HG02870 (cell line): ENCODE data around the gene UST.

ENCODE experiments used
- ATAC-seq: cut with Tn5 transposase; IDR thresholded peaks from one replicate; pipeline ENCODE4 v1.9.1; 2021; ENCODE audit warnings: mild to moderate bottlenecking, moderate library complexity; ENCODE audit not compliant: unreplicated experiment

UST gene, protein sequence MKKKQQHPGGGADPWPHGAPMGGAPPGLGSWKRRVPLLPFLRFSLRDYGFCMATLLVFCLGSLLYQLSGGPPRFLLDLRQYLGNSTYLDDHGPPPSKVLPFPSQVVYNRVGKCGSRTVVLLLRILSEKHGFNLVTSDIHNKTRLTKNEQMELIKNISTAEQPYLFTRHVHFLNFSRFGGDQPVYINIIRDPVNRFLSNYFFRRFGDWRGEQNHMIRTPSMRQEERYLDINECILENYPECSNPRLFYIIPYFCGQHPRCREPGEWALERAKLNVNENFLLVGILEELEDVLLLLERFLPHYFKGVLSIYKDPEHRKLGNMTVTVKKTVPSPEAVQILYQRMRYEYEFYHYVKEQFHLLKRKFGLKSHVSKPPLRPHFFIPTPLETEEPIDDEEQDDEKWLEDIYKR

DNA sequence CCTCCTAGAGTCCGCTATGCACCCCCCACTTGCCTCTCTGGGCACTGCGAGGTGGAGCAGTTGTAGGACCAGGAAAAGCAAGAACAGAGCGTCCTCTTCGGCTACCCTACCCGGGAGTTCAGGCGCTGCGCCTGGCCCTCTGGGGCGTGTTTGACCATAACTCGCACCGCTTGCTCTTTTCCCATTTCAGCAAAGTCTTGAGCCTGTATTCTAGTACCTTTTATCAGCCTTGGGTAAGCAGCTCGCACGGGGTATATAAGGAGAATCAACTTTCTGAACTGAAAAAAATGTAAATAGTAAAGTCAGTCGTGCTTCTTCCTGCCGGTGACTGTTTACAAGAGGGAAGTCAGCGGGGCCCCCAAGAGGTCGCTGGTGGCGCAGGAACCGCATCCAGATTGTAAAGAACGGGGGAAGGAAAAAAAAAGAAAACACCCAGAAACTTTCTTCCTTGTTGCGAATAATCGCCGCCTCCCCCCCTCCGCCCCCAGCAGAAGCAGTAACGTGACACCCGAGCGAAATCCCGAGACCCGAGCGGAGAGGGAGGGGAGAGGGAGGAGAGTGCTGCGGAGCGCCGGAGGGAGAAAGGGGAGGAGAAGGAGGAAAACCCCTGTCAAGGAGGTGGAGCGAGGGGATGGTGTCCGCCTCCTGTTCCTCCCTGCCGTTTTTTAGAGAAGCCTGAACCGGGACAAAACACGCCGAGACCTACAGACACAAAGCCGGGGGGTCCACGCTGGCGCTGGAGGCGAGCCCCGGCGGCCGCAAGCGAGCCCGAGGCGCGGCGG is at the start of gene UST:
TSS of gene UST (plus strand) at position 668 of the 782 bp plus-strand sequence. CDS start 401 bp downstream, outside the sequence.
- ATAC-seq, result peak; percentile 39

DNA sequence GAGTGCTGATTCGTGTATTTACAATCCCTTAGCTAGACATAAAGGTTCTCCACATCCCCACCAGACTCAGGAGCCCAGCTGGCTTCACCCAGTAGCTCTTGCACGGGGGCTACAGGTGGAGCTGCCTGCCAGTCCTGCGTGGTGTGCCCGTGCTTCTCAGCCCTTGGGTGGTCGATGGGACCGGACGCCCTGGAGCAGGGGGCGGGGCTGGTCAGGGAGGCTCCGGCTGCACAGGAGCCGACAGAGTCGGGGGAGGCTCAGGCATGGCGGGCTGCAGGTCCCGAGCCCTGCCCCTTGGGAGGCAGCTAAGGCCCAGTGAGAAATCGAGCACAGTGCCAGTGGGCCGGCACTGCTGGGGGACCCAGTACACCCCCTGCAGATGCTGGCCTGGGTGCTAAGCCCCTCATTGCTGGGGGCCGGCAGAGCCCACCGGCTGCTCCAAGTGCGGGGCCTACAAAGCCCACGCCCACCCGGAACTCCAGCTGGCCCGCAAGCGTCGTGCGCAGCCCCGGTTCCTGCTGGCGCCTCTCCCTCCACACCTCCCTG is 48.9 kb upstream of the UST start:
- ATAC-seq, result no peak

DNA sequence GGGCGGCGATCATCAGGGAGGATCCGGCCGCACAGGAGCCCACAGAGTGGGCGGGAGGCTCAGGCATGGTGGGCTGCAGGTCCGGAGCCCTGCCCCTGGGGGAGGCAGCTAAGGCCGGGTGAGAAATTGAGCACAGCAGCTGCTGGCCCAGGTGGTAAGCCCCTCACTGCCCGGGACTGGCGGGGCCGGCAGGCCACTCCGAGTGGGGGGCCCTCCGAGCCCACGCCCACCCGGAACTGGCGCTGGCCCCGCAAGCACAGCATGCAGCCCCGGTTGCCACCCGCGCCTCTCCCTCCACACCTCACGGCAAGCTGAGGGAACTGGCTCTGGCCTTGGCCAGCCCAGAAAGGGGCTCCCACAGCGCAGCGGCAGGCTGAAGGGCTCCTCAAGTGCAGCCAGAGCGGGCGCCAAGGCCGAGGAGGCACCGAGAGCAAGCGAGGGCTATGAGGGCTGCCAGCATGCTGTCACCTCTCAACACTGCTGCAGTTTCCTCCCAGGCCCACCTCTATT is 48.1 kb upstream of the UST start:
- no peak for ATAC-seq

DNA sequence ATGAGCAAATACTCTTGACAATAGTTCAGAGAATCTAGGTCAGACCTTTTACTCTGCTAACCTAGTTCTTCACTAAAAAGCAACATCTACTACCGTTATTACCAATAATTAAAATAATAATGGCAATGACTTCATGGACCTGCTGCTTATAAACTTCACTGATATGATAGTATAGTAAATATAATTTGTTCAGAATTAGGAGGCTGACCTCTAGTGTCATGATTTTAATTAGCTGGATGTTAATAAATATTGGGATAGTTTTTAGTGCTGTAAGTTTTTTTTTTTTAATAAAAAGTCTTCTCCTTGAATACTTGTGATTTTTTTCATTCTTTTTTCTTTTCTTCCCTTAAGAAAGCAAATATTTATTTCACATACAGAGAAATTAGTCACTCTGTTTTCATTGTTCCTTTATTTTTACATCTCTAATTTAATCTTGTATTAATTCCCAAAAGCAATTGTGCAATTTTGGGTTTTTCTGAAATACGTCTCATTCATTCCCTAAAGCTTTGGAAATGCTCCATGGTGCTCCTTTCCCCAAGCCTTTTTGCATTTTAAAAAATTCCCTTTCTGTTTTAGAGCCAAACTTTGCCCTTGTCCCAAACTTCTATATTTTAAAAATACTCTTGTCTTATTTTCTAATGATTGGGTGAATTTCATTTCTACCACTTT is 46.6 kb upstream of the UST start:
- ATAC-seq, result no peak

DNA sequence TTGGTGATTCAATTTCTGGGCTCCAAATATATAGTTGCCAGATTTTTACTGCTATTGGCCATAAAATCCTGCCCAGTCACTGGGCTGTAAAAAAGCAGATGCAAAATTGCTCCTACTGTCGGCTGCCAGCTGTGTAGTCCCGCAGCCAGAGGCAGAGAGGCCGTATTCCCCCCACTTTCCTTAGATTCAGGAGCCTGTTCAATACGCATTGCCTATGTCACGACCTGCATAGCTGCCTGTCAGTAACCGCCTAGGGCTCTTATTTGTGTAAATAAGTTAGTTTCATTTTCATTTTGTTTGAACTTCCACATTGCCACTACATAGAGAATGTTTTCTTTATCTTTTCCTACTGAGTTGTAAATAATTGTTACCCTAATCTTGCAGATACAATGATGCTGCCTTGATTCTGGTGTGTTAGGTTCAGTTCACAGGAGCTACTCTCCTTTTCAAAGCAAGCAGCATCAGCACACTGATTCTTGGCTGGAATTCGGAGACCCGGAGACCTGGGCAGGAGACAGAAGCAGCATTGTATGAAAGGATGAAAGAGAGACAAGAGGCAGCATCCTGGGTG is 46.0 kb upstream of the UST start:
- no peak for ATAC-seq

DNA sequence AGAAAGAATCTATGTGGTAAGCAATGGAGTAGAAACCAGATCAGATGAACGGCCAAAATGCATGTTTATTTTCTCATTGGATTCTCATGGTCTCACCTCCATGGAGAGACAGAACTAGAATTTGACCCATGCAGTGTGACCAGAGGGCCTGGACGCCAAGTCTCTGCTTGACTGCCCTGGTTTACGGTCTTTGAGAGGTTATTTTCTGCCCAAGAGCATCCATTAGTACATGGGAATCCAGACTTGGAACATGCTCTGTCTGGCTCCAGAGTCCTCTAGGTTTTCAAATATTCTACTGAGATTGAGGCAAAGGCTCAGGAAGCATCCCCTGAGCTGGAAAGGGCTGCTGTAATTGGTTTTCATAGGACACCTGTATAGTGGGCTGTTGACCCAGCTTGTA is 45.5 kb upstream of the UST start:
- no peak for ATAC-seq

DNA sequence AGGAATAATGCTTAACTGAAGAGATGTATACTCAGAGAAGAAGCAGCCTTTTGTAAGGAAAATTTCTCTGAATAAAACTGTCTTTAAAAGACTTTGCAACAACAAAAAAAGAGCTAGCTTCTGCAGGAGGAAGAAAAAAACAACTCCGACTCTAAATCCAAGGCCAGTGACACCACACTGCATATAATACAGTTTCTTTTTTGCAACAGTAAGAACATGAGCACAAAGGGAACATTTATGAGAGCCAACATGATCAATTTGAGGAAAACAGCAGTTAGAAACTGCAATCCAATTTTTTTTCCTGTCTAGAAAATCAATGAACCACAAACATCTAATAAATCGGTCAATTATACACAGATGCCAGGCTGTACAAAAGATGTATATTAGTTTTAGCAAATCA is 42.9 kb upstream of the UST start:
- ATAC-seq, result no peak

DNA sequence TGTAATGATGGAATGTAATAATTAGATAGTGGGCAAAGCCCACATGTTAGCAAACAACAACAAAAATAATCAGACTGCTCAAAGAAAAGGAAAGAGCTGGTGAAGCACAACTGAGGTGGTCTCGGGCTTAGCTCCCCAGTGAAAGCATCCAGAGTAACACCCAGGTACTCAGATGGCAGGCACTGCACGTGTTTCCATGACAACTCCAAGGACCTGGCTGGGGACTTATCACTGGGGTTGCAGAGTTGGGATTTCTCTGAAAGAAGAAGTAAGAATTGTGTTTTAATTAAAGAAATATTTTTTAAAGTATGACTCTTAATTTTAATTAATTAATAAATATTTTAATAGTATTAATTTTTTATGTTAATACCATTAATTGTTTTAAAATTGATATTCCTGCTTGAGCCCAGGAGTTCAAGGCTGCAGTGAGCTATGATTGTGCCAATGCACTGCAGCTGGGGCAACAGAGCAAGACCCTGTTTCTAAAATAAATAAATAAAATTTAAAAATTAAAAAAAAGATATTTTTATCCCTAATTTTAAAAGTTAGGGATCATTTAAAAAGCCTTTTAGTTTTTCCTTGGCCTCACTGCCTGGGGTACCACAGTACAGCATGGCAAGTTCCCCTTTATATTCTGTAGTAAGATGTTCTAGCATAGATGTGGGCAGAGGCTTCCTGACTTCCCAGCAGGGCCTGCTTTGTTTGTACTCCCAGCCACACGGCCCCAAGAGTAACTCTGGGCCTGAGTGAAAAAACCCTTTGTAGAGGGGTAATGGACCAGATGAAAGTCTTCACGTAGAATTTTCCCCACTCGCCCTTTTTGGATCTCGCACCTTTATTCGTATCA is 42.2 kb upstream of the UST start:
- ATAC-seq, result no peak

DNA sequence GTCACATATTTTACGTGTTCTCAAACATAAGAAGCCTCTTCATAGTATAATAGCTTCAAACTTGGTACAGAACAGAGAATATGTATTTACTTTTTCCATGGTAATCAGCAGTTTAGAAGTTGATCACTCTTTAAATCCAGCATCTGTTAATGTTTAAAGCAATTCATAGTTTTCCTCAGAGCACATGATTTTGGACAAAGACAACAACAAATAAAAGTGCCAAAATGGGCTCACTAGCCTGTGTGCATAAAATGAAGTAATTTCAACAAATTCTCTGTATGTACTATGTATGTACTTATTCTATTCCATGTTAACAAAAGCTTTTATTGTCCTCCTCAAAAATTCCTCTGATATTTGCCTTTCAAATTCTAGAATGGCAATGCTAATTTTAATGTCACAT is 38.1 kb upstream of the UST start:
- no peak for ATAC-seq

DNA sequence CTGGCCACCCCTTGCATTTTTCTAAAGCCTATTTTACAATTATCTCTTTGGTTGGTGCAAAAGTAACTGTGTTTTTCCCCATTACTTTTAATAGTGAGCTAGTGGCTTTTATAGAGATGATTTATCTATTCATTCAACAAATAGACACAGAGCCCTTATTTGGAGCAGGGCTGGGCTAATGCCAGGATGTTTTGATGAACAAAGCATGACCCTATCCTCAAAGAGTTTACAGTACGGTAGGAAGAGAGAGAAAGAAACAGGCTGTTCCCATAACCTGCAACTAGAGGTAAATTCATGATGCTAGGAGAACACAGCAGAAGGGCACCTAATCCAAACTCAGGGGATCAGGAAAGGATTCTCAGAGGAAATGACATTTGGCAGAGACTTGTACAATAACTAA is 37.3 kb upstream of the UST start:
- no peak for ATAC-seq

DNA sequence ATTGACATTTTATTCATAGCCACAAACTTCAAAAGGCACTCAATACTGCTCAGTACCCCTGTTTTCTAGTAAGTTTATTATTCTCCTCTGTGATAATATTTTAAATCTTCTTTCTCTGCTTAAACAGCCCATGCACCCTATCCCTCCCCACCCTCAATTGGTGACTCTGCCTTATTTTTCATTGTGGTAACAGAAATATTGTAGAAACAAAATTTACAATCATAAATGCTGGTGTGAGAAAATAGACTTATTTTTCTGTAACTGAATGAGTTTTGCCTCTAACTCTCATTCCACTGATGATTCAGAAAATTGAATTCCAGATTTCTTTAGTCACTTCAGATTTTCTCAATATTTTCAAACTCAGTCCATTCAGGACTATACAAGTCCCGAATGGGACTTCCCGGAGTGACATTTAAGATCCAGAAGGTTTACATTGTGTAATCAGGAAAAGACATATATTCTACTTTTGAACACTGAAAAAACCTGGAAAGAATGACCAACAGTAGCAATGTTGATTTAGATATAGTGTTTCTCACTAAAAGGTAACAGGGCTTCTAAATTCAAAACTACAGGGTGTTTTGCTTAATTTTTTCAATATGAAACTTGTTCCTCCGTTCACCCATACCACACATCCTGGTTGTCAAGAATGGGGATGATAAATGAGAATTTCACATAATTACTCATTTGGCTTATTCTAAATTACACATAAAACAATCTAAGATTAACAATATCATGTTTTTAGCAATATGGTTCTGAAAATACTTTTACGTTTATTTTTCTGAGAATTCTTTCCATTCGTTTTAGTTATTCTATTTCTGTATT is 34.8 kb upstream of the UST start:
- no peak for ATAC-seq

DNA sequence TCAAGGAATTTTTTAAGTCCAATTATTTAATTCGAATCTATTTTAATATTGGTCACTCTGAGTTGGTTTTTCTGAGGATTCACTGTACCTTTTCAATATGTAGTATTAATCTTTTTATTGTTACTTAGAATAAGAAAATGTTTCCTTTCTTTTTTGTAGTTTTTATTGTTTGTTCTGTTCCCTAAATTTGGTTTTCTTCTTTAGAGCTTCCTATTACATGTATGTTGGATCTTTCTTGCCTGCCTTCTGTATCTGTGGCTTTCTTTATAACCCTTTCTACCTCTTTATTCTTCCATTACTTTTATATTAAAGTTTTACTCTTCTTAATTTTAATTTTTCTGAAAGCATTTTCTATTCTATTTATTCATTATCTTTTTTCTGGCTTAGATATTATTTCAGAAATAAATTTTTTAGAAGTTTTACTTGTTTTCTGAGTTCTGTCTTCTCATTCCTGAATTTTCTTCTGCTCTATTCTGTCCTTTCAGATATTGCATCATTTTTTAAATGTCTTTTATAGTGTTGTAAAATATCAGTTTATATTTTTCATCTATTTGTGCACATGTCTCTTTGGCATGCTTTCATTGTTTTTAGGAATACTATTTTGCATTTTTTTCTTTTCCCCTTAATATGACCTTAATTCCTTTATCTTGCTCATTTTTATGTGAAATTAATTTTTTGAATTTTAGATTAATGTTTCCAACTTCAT is 33.6 kb upstream of the UST start:
- ATAC-seq, result no peak

DNA sequence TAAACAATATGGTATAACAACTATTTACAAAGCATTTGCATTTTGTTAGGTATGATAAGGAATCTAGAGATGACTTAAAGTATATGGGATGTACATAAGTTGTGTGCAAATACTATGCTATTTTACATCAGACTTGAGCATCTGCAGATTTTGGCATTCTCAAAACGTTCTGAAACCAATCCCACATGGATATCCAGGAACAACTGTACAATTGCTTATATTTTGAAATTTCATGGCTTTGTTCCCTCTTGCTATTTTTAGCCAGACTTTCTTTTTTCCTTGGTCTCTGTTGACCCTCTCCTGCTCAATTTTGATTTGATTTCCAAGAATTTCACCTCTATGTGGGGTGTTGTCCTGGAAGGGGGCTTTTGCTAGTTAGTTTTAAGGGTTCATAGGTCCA is 32.9 kb upstream of the UST start:
- ATAC-seq, result no peak

DNA sequence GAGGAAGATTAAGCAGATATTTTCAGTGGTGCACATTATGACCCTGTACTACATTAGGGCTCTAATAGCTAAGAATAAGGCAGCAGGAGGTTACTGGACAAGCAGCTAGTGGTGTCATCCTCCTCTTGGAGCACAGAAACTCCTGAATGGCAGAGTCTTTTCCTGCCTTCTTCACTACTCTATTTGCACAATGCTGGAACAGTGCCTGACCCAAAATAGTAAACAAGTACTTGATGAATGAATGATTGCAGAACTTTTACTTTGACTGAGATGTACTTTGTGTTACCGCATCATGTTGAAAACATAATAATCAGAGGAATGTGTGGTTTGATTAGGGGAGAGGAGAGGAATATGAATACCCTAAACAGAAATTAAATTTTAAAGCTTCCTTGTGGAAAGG is 30.0 kb upstream of the UST start:
- ATAC-seq, result no peak

DNA sequence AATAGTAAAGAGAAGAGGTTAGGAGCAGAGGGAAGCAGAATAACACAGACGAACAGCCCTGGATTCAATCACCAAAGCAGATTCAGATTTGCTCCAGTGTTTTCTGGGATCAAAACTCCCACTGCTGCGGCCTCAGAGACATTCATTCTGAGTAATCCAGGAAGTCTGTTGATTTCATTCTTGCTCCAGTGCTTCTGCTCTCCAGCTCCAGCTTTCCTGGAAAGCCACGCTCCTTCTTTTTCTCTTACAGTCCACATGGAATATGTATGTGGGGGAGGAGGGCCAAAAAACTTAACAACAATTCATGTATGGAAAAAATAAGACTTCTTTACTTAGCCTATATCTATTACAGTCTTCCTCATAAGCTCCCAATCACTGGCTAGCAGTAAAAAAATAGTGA is 26.4 kb upstream of the UST start:
- ATAC-seq, result no peak

DNA sequence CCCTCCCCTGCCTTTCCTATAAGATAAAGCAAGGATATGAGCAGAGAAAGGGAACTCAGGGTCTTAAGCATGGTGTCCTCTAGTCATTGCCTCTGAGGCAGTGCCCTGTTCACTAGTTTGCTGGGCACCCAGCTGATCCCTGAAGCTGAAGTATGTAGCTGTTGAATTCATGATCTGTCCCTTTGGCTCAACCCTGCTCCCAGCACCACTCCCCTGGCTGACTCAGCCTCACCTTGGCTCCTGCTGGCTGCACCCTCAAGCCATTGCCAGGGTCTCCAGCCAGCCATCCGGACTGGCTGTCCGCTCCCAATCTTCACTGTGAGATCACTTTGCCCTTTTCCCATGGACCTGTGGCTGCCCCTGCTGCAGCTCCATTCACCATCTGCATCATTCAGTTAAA is 25.9 kb upstream of the UST start:
- ATAC-seq, result no peak

DNA sequence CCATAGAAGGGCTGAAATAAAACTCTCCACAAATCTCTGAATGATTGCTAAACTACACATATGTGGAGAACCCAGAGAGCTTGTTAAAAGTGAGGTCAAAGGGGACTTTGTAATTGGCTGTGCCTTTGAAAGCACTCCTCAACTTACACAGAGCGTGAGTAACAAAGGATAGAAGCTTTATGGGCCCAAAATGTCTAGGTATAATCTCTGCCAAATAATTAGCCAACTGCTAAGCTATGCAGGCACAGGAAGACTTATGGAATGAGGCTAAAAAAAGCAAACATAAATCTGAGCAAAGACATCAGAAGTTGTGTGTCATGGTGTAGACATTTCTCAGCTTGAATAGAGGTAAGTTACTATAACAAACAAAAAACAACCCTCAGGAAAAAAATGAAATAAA is 23.3 kb upstream of the UST start:
- ATAC-seq, result no peak

DNA sequence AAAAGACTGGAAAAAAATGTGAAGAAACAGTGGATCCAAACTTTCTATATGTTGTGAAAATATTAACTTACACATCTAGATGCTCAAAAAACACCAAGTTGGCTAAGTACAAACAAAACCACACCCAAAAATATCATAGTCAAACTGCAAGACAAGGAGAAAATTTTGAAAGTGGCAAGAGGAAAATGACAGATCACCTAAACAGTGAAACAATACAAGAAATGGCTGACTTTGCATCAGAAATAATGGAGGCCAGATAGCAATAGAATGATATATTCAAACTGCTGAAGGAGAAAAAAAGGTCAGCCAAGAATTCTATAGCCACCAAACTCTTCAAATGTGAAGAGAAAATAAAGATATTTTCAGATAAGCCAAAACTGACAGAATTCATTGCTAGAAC is 22.4 kb upstream of the UST start:
- no peak for ATAC-seq

DNA sequence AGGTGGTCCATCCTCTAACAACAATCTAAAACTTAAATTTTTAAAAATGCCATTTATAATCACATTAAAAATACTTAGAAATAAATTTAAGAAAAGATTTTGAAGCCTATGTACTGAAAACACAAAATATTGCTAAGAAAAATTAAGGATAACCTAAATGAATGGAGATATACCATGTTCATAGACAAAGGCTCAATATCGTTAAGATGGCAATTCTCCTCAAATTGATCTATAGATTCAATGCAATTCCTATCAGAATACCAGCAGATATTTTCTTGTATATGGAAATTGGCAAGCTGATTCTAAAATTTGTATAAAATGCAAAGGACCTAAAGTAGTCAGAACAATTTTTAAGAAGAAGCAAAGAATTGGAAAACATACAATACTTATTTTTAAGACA is 19.7 kb upstream of the UST start:
- no peak for ATAC-seq
